GM13977 (cell line): ENCODE results near the gene PDGFA.
A peak's percentile ranks its signal among the peaks of the same experiment; 100 is the strongest.

ENCODE experiments used
- DNase-seq: peaks from one replicate; pipeline ENCODE4 v3.0.0; 2012; ENCODE audit warnings: low spot score
- CTCF ChIP-seq: IDR thresholded peaks from 2 replicates; pipeline ENCODE4 v1.5.1; 2012; ENCODE audit warnings: mild to moderate bottlenecking, control low read depth; ENCODE audit not compliant: insufficient read depth; ENCODE audit errors: extremely low read depth, missing control alignments
- in situ Hi-C: fragments of 300-500 bp; cut with MboI; formaldehyde crosslinking; loops from one replicate; pipeline ENCODE4 v1.12.0; 2022; ENCODE audit warnings: low sequenced_read_pairs, low pct_unique_long_range_greater_than_20kb, mixed read lengths, inconsistent platforms; ENCODE audit not compliant: unreplicated experiment

The PDGFA gene

GRCh38 chr7:521221-522070, 1.8 kb upstream of the PDGFA start:
- peak; percentile 4 for TF ChIP-seq CTCF
- in situ Hi-C loops, result no loop called here
- DNase-seq, result peak; percentile 87

- in situ Hi-C loops, result no loop called here
- DNase-seq, result no peak
- peak; percentile 51 for TF ChIP-seq CTCF
Observed at GRCh38 chr7:520503-521161, 986 bp upstream of the PDGFA start.

- TF ChIP-seq CTCF, result no peak
- DNase-seq, result peak; percentile 80
- in situ Hi-C loops, result no loop called here
Observed at GRCh38 chr7:518630-519483, 789 bp downstream of the PDGFA start.

GRCh38 chr7:517774-518629, 1.6 kb downstream of the PDGFA start:
- in situ Hi-C loops, result no loop called here
- no peak for DNase-seq
- TF ChIP-seq CTCF, result no peak

GRCh38 chr7:516606-517456, 2.8 kb downstream of the PDGFA start:
- TF ChIP-seq CTCF, result no peak
- in situ Hi-C loops, result no loop called here
- DNase-seq, result no peak
